Lower leg skin (tissue), 3 donors: ENCODE data around the gene SHISAL1.

Source experiments
- CTCF ChIP-seq, 3 donors: fragments of 450-650 bp; IDR thresholded peaks; one replicate each; pipeline ENCODE4 v1.5.1; 2016; ENCODE audit warnings: antibody characterized with exemption in 3 of 3, mild to moderate bottlenecking in 3 of 3, moderate library complexity in 2 of 3
- POLR2A ChIP-seq, 2 donors: fragments of 450-650 bp; IDR thresholded peaks; one replicate each; pipeline ENCODE4 v1.6.1; 2016 to 2017; ENCODE audit warnings: antibody characterized with exemption in 2 of 2, mild to moderate bottlenecking in 1 of 2, moderate library complexity in 1 of 2

- TF ChIP-seq CTCF (IDR thresholded peaks at IDR 0.05) = no peak
- TF ChIP-seq POLR2A (IDR thresholded peaks at IDR 0.05) = no peak
These were observed 102.0 kb downstream of the SHISAL1 start for GRCh38 chr22:44210722-44211121.
